ENCODE measurements around the gene SRF.

SRF gene

DNA sequence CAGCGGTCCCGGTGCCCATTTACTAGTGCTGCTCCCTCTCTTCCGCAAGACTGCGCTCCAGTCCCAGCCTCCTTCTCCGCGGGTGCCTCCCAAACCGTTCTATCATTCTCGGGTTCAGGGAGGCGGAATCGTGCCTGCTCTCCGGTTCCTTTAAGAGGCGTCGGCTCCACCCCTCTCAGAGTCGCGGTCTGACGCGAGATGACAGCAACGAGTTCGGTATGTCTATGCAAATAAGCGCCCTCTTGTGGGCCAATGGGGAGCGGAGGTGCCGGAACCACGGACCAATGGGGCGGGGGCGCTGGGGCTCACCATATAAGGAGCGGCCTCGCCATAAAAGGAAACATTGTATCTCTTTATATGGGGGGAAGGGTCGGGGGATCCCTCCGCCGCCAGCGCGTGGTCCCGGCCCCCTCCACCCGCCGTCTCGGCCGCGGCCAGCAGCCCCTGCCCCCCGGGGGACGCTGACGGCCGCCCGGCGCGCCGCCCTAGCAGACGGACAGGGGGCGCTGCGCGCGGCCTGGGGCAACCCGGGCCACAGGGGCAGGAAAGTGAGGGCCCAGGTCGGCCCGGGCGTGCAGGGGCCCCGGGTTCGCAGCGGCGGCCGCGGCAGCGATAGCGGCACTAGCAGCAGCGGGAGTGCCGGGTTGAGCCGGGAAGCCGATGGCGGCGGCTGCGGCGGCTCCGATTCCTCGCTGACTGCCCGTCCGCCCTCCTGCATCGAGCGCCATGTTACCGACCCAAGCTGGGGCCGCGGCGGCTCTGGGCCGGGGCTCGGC, at the start of gene SRF:
Gene SRF (plus strand): TSS at position 339 of the 776 bp plus-strand sequence. CDS start 388 bp downstream, at position 727.
- H3K36me3 ChIP-seq (ENCODE audit: insufficient read depth, low read length) = peaks cover 18% of the 10 kb centered on the region
- H3K27me3 ChIP-seq (ENCODE audit: insufficient read depth, low read length) = no peaks in the 10 kb centered on the region
- no peaks in the 10 kb centered on the region for H4K20me1 ChIP-seq (ENCODE audit: insufficient read depth, low read length)
- H3K4me3 ChIP-seq (ENCODE audit: low read depth, low read length, poor library complexity, severe bottlenecking) = peak within 1 kb of the TSS; percentile 85
- H3K9me2 ChIP-seq (ENCODE audit: low read depth, low read length) = no peaks in the 10 kb centered on the region
- TF ChIP-seq, protein P1, sequence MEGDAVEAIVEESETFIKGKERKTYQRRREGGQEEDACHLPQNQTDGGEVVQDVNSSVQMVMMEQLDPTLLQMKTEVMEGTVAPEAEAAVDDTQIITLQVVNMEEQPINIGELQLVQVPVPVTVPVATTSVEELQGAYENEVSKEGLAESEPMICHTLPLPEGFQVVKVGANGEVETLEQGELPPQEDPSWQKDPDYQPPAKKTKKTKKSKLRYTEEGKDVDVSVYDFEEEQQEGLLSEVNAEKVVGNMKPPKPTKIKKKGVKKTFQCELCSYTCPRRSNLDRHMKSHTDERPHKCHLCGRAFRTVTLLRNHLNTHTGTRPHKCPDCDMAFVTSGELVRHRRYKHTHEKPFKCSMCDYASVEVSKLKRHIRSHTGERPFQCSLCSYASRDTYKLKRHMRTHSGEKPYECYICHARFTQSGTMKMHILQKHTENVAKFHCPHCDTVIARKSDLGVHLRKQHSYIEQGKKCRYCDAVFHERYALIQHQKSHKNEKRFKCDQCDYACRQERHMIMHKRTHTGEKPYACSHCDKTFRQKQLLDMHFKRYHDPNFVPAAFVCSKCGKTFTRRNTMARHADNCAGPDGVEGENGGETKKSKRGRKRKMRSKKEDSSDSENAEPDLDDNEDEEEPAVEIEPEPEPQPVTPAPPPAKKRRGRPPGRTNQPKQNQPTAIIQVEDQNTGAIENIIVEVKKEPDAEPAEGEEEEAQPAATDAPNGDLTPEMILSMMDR (IDR thresholded peaks at IDR 0.05; ENCODE audit: low read length) = peak; percentile 26
- TF ChIP-seq EZH2 (IDR thresholded peaks at IDR 0.05; ENCODE audit: borderline replicate concordance, low read length) = no peak
- H3K4me2 ChIP-seq (ENCODE audit: low read length) = peak within 1 kb of the TSS; percentile 85
- peak within 1 kb of the TSS; percentile 97 for H3K9ac ChIP-seq (ENCODE audit: low read length)
- H3F3A ChIP-seq (ENCODE audit: insufficient read depth, low read length) = no peaks in the 10 kb centered on the region; the same call in 1 of the 2 replicates
- no peak within 1 kb of the TSS for H2AFZ ChIP-seq (ENCODE audit: low read length)
- peaks cover 32% of the 10 kb centered on the region for H3K4me1 ChIP-seq (ENCODE audit: insufficient read depth, low read length, severe bottlenecking)
- peak within 1 kb of the TSS; percentile 82 for H3K27ac ChIP-seq (ENCODE audit: low read depth, low read length, poor library complexity, severe bottlenecking)
- no peaks in the 10 kb centered on the region for H3K9me3 ChIP-seq (ENCODE audit: low read length)
- H3K79me2 ChIP-seq (ENCODE audit: insufficient read depth, low read length) = peaks cover 18% of the 10 kb centered on the region

DNA sequence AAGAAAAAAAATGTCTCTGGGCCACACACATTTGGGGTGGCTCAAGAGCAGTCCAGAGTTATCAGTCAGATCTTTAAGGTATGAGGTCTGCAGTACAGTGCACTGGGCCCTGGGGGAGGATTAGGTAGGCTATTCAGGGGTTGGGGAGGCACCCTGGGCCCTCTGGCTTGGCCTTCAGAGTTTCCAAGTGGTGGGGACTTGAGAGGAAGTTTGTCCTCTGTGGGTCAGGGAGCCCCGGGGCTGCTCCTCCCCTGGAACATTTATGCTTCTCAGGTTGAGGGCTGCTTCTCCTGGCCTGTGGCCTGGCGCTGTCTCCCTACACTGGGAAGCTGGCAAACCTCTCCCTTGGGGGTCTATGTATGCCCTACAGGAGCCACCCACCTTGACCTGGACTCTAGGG, 48.9 kb upstream of the SRF start:
- Histone ChIP-seq H3K4me2 (ENCODE audit: low read length) (no peak overlapping the region), H3K9me3 (ENCODE audit: low read length) (no peaks in the 10 kb centered on the region), H3K27ac (ENCODE audit: low read depth, low read length, poor library complexity, severe bottlenecking) (no peak overlapping the region), H3K9me2 (ENCODE audit: low read depth, low read length) (no peaks in the 10 kb centered on the region), H3K79me2 (ENCODE audit: insufficient read depth, low read length) (no peaks in the 10 kb centered on the region), H3K27me3 (ENCODE audit: insufficient read depth, low read length) (peaks cover 4% of the 10 kb centered on the region; the same call in 1 of the 2 replicates), H3K4me3 (ENCODE audit: low read depth, low read length, poor library complexity, severe bottlenecking) (no peak overlapping the region), H3K4me1 (ENCODE audit: insufficient read depth, low read length, severe bottlenecking) (no peaks in the 10 kb centered on the region), H3K36me3 (ENCODE audit: insufficient read depth, low read length) (no peaks in the 10 kb centered on the region), H4K20me1 (ENCODE audit: insufficient read depth, low read length) (no peaks in the 10 kb centered on the region), H2AFZ (ENCODE audit: low read length) (no peak overlapping the region), H3F3A (ENCODE audit: insufficient read depth, low read length) (no peaks in the 10 kb centered on the region), H3K9ac (ENCODE audit: low read length) (no peak overlapping the region)
- TF ChIP-seq EZH2 (IDR thresholded peaks at IDR 0.05; ENCODE audit: borderline replicate concordance, low read length) = no peak
- TF ChIP-seq, protein P1 (IDR thresholded peaks at IDR 0.05; ENCODE audit: low read length) = no peak

DNA sequence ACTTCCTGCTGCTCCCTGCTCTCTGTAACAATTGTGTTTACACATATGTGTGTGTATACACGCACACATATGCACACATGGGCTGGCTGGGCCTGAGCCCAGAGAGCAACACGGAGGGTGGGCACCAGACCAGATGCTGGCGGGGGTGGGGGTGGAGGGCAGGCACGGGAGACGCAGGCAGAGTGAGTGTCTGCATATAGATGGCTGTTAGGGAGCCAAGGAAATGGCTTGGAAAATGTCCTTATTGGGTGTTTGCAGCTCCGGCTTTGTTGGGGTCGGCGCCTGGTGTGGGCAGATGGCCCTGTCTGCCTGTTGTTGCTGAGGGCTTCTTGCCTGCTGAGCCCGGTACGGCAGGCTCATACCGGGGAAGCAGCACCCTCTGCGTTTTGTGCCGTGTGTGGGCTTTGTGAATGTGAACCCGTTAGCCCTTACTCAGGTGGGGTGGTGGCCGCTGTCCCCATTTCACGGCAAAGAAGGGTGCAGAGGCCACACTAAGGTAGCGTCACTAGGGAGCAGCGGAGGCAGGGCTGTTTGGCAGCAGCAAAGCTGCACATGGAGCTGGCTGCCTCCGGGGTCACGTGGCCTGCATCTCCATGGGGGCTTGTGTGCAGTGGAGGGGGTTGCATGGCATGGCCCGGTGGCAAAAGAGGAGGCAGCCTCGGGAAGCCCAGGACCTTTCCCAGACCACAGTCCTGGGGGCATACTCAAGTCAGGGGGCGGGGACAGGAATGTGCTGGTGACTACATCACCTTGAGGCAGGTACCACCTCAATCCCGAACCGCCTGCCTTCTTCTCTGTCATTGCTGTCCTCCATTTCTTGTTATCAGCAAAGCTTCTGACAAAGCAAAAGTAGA, 47.4 kb upstream of the SRF start:
- H3K9me2 ChIP-seq (ENCODE audit: low read depth, low read length) = no peaks in the 10 kb centered on the region
- no peak overlapping the region for H3K4me3 ChIP-seq (ENCODE audit: low read depth, low read length, poor library complexity, severe bottlenecking)
- no peak for TF ChIP-seq EZH2 (IDR thresholded peaks at IDR 0.05; ENCODE audit: borderline replicate concordance, low read length)
- TF ChIP-seq, protein P1 (IDR thresholded peaks at IDR 0.05; ENCODE audit: low read length) = no peak
- no peaks in the 10 kb centered on the region for H4K20me1 ChIP-seq (ENCODE audit: insufficient read depth, low read length)
- H3K27ac ChIP-seq (ENCODE audit: low read depth, low read length, poor library complexity, severe bottlenecking) = no peak overlapping the region
- no peaks in the 10 kb centered on the region for H3K4me1 ChIP-seq (ENCODE audit: insufficient read depth, low read length, severe bottlenecking)
- H3K9me3 ChIP-seq (ENCODE audit: low read length) = no peaks in the 10 kb centered on the region
- H2AFZ ChIP-seq (ENCODE audit: low read length) = no peak overlapping the region
- no peak overlapping the region for H3K9ac ChIP-seq (ENCODE audit: low read length)
- H3K27me3 ChIP-seq (ENCODE audit: insufficient read depth, low read length) = peaks cover 4% of the 10 kb centered on the region; the same call in 1 of the 2 replicates
- no peak overlapping the region for H3K4me2 ChIP-seq (ENCODE audit: low read length)
- no peaks in the 10 kb centered on the region for H3F3A ChIP-seq (ENCODE audit: insufficient read depth, low read length)
- H3K79me2 ChIP-seq (ENCODE audit: insufficient read depth, low read length) = no peaks in the 10 kb centered on the region
- H3K36me3 ChIP-seq (ENCODE audit: insufficient read depth, low read length) = no peaks in the 10 kb centered on the region

Measured in OCI-LY1 (cell line).